NCI-H1930 (cell line): ENCODE results near the gene CORO2B.

ENCODE experiments used
- DNase-seq, 2 experiments: peaks; one replicate each; lab custom pipeline; 2025; lab: John Stamatoyannopoulos, UW

Gene CORO2B

GRCh38 chr15:68608844-68609232 lies 30.0 kb downstream of the CORO2B start:
- no peak for DNase-seq

GRCh38 chr15:68609629-68610028 lies 30.8 kb downstream of the CORO2B start:
- DNase-seq, result no peak

GRCh38 chr15:68610825-68611224 lies 32.0 kb downstream of the CORO2B start:
- DNase-seq, result no peak

GRCh38 chr15:68612503-68612902 lies 33.7 kb downstream of the CORO2B start:
- no peak for DNase-seq

- DNase-seq, result no peak
Observed at GRCh38 chr15:68612979-68613740, 34.4 kb downstream of the CORO2B start.

- DNase-seq, result no peak
Observed at GRCh38 chr15:68614286-68615035, 35.7 kb downstream of the CORO2B start.

GRCh38 chr15:68615301-68615700 lies 36.5 kb downstream of the CORO2B start:
- no peak for DNase-seq

GRCh38 chr15:68615811-68616210 lies 37.0 kb downstream of the CORO2B start:
- DNase-seq, result no peak

- DNase-seq, result no peak
Observed at GRCh38 chr15:68616397-68616796, 37.6 kb downstream of the CORO2B start.

GRCh38 chr15:68617001-68617400 lies 38.2 kb downstream of the CORO2B start:
- no peak for DNase-seq

- no peak for DNase-seq
Observed at GRCh38 chr15:68617777-68618176, 39.0 kb downstream of the CORO2B start.

- no peak for DNase-seq
Observed at GRCh38 chr15:68618394-68618793, 39.6 kb downstream of the CORO2B start.

GRCh38 chr15:68618908-68619698 lies 40.3 kb downstream of the CORO2B start:
- DNase-seq, result no peak

- DNase-seq, result peak in 1 of 2 experiments; percentile 2
Observed at GRCh38 chr15:68620721-68621527, 42.1 kb downstream of the CORO2B start.

GRCh38 chr15:68621535-68621934 lies 42.7 kb downstream of the CORO2B start:
- no peak for DNase-seq

- DNase-seq, result no peak
Observed at GRCh38 chr15:68623301-68623892, 44.6 kb downstream of the CORO2B start.

- no peak for DNase-seq
Observed at GRCh38 chr15:68625853-68626252, 47.1 kb downstream of the CORO2B start.

GRCh38 chr15:68626283-68626682 lies 47.5 kb downstream of the CORO2B start:
- DNase-seq, result no peak

GRCh38 chr15:68626739-68627138 lies 47.9 kb downstream of the CORO2B start:
- no peak for DNase-seq

- DNase-seq, result no peak
Observed at GRCh38 chr15:68627476-68627875, 48.7 kb downstream of the CORO2B start.

GRCh38 chr15:68627995-68628394 lies 49.2 kb downstream of the CORO2B start:
- no peak for DNase-seq
